GM18502 (cell line): ENCODE results near the gene VPS37C.
"Not testable (repeated sequence)": the region's sequence is repeated elsewhere in the genome, so short reads cannot be mapped to it uniquely, and the experiment has no call there.

ENCODE experiments used
- ATAC-seq: cut with Tn5 transposase; IDR thresholded peaks from one replicate; pipeline ENCODE4 v1.9.1; 2021; ENCODE audit warnings: mild to moderate bottlenecking; ENCODE audit not compliant: unreplicated experiment, poor library complexity

The VPS37C gene

GRCh38 chr11:61176446-61176845 lies 15.2 kb upstream of the VPS37C start:
- ATAC-seq: no peak

- no peak for ATAC-seq
Observed at GRCh38 chr11:61174949-61175348, 13.7 kb upstream of the VPS37C start.

GRCh38 chr11:61174273-61174672 lies 13.0 kb upstream of the VPS37C start:
- ATAC-seq: no peak

GRCh38 chr11:61173456-61173855 lies 12.2 kb upstream of the VPS37C start:
- no peak for ATAC-seq

- no peak for ATAC-seq
Observed at GRCh38 chr11:61172888-61173287, 11.7 kb upstream of the VPS37C start.

- ATAC-seq: no peak
Observed at GRCh38 chr11:61172356-61172755, 11.1 kb upstream of the VPS37C start.

- ATAC-seq: no peak
Observed at GRCh38 chr11:61171907-61172306, 10.7 kb upstream of the VPS37C start.

- no peak for ATAC-seq
Observed at GRCh38 chr11:61170566-61170965, 9.3 kb upstream of the VPS37C start.

GRCh38 chr11:61168800-61169199 lies 7.6 kb upstream of the VPS37C start:
- ATAC-seq: no peak

- ATAC-seq: no peak
Observed at GRCh38 chr11:61168042-61168688, 6.9 kb upstream of the VPS37C start.

- ATAC-seq: not testable (repeated sequence)
Observed at GRCh38 chr11:61166331-61166730, 5.1 kb upstream of the VPS37C start.

- ATAC-seq: not testable (repeated sequence)
Observed at GRCh38 chr11:61165785-61166184, 4.6 kb upstream of the VPS37C start.

- ATAC-seq: no peak
Observed at GRCh38 chr11:61164606-61165424, 3.6 kb upstream of the VPS37C start.

GRCh38 chr11:61163714-61164605 lies 2.7 kb upstream of the VPS37C start:
- ATAC-seq: no peak

- ATAC-seq: no peak
Observed at GRCh38 chr11:61163021-61163420, 1.8 kb upstream of the VPS37C start.

- no peak for ATAC-seq
Observed at GRCh38 chr11:61162092-61162941, 1.1 kb upstream of the VPS37C start.

- no peak for ATAC-seq
Observed at GRCh38 chr11:61160487-61161189, 588 bp downstream of the VPS37C start.

GRCh38 chr11:61158691-61159381 lies 2.4 kb downstream of the VPS37C start:
- no peak for ATAC-seq

- ATAC-seq: no peak
Observed at GRCh38 chr11:61157743-61158142, 3.5 kb downstream of the VPS37C start.
